Thyroid gland (tissue), 4 donors: ENCODE results near the gene TNIK. TPM values are rescaled to one million over a fixed set of nuclear protein-coding genes. Genes with fewer than 3 reads are reported as not detected.

Source experiments
- DNase-seq, 2 donors: peaks; one replicate each; pipeline ENCODE4 v3.0.0-alpha.2; 2019
- H3K27ac ChIP-seq, 3 donors: fragments of 200-600 bp; sonication (generic); 1 replicate in 2 of 3; 2 replicates in 1 of 3; pipeline ENCODE4 v1.5.1; 2016 to 2019; ENCODE audit warnings: mild to moderate bottlenecking in 1 of 3, moderate library complexity in 1 of 3
- H3K27me3 ChIP-seq: fragments of 200-600 bp; sonication (generic); one replicate; pipeline ENCODE4 v1.5.1; 2019
- H3K36me3 ChIP-seq, 2 donors: fragments of 200-600 bp; sonication (generic); one replicate each; pipeline ENCODE4 v1.5.1; 2016 to 2019
- H3K4me1 ChIP-seq, 2 donors: fragments of 200-600 bp; sonication (generic); one replicate each; pipeline ENCODE4 v1.5.1; 2017 to 2019
- H3K4me3 ChIP-seq, 3 donors: fragments of 200-600 bp; sonication (generic); replicated peaks in 1 of 3; 1 replicate in 2 of 3; 2 replicates in 1 of 3; pipeline ENCODE4 v1.5.1; 2016; ENCODE audit warnings: mild to moderate bottlenecking in 1 of 3
- H3K9me3 ChIP-seq: fragments of 200-600 bp; sonication (generic); one replicate; pipeline ENCODE4 v1.5.1; 2017
- POLR2A ChIP-seq, 2 donors: fragments of 450-650 bp; IDR thresholded peaks; one replicate each; pipeline ENCODE4 v1.6.1; 2017; ENCODE audit warnings: antibody characterized with exemption in 2 of 2, mild to moderate bottlenecking in 2 of 2, moderate library complexity in 1 of 2
- WGBS, 2 donors: methylation state at CpG; one replicate each; pipeline ENCODE4 v1.1.5; 2017; 5-methylcytosine and 5-hydroxymethylcytosine counted together
- intact Hi-C: fragments of 100-400 bp; cut with DNase I; formaldehyde crosslinking; loops from one replicate; pipeline ENCODE4 v1.15.1; 2023
- total RNA-seq, 4 donors: library from RNA; depleted of rRNA; stranded (reverse); fragments of >200 nt; gene quantifications; one replicate each; pipeline ENCODE4 v1.2.3, GENCODE V29; 2016
- TF ChIP-seq, protein P1 (sequence below), 6 experiments: fragments of 200-600 bp in 3 of 6; fragments of 450-650 bp in 3 of 6; sonication (generic) in 3 of 6; IDR thresholded peaks; one replicate each; pipeline ENCODE4 v1.5.1; 2016 to 2019; ENCODE audit warnings: antibody characterized with exemption in 6 of 6, mild to moderate bottlenecking in 2 of 6, inconsistent platforms in 1 of 6, moderate library complexity in 1 of 6

Gene TNIK
- total RNA-seq, 4 donors from 2014 or later = 29.7 to 84.1 (median 48.9) TPM

DNA sequence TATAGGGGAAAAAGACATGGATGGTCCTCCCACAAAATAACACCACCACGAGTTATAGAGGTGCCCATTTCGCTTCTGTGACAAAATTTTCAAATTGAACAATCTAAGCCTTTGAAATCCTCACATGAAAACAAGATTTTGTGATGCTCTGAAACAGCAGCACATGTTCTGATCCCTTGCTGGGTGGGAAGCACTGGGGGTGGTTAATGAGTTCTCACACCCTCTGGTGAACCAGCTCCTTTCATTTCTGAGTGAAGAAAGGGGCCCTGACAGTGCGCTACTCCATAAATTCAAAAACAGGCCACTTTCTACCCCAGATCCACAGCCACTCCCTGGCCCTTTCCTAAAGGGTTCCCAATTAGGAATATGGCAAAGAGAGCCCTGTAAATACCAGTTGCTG, 129.3 kb downstream of the TNIK start:
- no peak for DNase-seq
- TF ChIP-seq, protein P1, sequence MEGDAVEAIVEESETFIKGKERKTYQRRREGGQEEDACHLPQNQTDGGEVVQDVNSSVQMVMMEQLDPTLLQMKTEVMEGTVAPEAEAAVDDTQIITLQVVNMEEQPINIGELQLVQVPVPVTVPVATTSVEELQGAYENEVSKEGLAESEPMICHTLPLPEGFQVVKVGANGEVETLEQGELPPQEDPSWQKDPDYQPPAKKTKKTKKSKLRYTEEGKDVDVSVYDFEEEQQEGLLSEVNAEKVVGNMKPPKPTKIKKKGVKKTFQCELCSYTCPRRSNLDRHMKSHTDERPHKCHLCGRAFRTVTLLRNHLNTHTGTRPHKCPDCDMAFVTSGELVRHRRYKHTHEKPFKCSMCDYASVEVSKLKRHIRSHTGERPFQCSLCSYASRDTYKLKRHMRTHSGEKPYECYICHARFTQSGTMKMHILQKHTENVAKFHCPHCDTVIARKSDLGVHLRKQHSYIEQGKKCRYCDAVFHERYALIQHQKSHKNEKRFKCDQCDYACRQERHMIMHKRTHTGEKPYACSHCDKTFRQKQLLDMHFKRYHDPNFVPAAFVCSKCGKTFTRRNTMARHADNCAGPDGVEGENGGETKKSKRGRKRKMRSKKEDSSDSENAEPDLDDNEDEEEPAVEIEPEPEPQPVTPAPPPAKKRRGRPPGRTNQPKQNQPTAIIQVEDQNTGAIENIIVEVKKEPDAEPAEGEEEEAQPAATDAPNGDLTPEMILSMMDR (IDR thresholded peaks at IDR 0.05) = no peak
- no peak for TF ChIP-seq POLR2A (IDR thresholded peaks at IDR 0.05)
- H3K27ac ChIP-seq = no peak overlapping the region
- 92 to 94% methylated on average over 3 of the region's 3 CpGs for WGBS, 2 donors
- H3K36me3 ChIP-seq = no peaks in the 10 kb centered on the region
- no peaks in the 10 kb centered on the region for H3K9me3 ChIP-seq
- H3K4me1 ChIP-seq = peaks cover 18 to 23% of the 10 kb centered on the region in 2 donors
- H3K27me3 ChIP-seq = no peaks in the 10 kb centered on the region
- intact Hi-C loops = no loop called here
- H3K4me3 ChIP-seq = no peak overlapping the region

DNA sequence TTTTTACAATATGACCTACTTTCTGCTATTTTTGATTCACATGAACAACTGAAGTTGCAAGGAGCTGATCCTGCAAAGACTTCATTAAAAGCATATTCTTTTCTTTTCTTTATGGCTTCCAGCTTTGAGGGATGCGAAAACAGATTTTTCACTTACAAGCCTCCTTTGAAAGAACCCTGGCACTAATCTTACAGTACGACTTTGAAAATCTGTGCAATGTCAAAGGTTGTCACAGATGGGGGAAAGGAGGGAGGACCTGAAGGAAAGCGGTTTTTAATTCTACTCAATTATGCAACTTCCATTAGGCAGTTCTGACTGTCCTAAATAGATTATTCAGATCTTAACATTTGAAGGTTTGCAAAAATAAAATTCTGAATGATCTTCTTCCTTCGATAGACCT, 130.5 kb downstream of the TNIK start:
- TF ChIP-seq, protein P1 (IDR thresholded peaks at IDR 0.05) = no peak
- no peak for TF ChIP-seq POLR2A (IDR thresholded peaks at IDR 0.05)
- H3K36me3 ChIP-seq = no peaks in the 10 kb centered on the region
- intact Hi-C loops = no loop called here
- no peaks in the 10 kb centered on the region for H3K27me3 ChIP-seq
- H3K27ac ChIP-seq = no peak overlapping the region
- DNase-seq = no peak
- 85 to 87% methylated on average over 4 of the region's 4 CpGs for WGBS, 2 donors
- H3K9me3 ChIP-seq = no peaks in the 10 kb centered on the region
- peaks cover 18 to 23% of the 10 kb centered on the region in 2 donors for H3K4me1 ChIP-seq
- H3K4me3 ChIP-seq = no peak overlapping the region

DNA sequence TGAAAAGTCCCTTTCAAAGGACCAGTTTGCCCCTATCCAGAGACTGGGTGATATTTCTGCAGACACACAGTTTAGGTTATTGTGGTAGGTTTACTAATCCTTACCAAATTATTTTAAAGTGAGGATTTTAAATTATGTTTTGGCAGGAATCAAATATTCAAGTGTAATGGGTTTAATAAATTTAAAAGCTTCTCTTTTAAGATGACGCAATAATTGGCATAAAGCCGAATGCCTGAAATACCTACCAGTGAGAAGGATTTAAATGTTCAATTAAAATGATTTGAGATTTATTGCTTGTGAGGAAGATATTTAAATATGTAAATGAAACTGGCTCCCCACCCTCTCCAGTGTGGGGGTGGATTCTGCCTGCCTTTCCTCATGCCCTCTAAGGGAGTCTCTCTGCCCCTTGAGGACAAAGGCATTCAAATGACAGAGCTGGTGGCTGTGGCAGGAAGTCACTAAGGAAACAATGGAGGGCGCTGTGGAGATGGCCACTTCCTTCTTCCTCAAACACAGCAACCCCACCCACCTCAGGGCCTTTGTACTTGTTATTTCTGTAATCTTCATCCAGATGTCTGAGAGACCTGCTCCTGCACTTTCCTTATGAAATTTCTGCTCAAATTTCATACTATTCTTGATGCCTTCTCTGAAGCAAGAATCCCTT, 131.7 kb downstream of the TNIK start:
- Histone ChIP-seq H3K27me3 (no peaks in the 10 kb centered on the region), H3K4me3 (no peak overlapping the region), H3K9me3 (no peaks in the 10 kb centered on the region), H3K27ac (peak overlapping the region in 1 of 3 donors; percentile 9), H3K36me3 (no peaks in the 10 kb centered on the region), H3K4me1 (peaks cover 9 to 15% of the 10 kb centered on the region in 2 donors)
- intact Hi-C loops = no loop called here
- peak; percentile 27 to 37 for DNase-seq
- WGBS, 2 donors = 69 to 77% methylated on average over 3 of the region's 3 CpGs
- no peak for TF ChIP-seq POLR2A (IDR thresholded peaks at IDR 0.05)
- TF ChIP-seq, protein P1 (IDR thresholded peaks at IDR 0.05) = no peak

DNA sequence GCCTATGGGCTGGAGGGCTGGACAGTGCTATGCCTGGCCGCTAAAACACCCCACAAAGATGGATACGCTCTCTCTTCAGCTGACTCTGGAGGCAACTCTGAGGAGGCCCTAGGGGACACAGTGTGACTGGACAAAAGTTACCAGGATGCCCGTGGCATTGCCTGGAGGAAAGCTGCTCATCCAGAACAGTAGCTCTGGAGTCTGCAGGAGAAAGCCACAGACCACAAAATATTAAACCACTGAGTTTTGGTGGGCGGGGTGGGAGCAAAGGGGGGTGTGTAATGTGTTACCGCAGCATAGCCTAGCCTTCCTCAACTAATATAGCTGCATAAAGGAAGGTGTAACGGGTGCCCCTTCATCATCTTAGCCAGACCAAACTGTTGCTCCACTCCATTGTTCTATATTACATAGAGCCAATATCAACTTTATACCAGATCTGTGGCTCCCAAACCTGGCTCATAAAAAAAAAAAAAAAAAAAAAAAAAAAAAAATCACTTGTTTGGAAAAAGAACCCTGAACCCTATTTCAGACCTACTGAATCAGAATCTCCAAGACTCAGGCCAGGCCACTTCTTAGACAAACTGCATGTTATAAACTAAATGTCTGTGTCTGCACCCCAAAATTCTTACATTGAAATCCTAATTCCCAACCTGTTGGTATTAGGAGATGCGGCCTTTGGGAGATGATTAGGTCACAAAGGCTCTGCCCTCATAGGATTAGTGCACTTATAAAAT, 132.6 kb downstream of the TNIK start:
- no peaks in the 10 kb centered on the region for H3K27me3 ChIP-seq
- TF ChIP-seq POLR2A (IDR thresholded peaks at IDR 0.05) = no peak
- TF ChIP-seq, protein P1 (IDR thresholded peaks at IDR 0.05) = no peak
- no peaks in the 10 kb centered on the region for H3K36me3 ChIP-seq
- no peak for DNase-seq
- no peaks in the 10 kb centered on the region for H3K9me3 ChIP-seq
- intact Hi-C loops = no loop called here
- no peak overlapping the region for H3K27ac ChIP-seq
- no peak overlapping the region for H3K4me3 ChIP-seq
- WGBS, 2 donors = 97 to 98% methylated on average over 7 of the region's 7 CpGs
- peaks cover 9 to 15% of the 10 kb centered on the region in 2 donors for H3K4me1 ChIP-seq
